WI38 (cell line): ENCODE data around the gene MTCL1.

Source experiments
- H3K4me3 ChIP-seq: 2 replicates; pipeline ENCODE4 v1.5.1; 2011; ENCODE audit warnings: low read depth, mild to moderate bottlenecking, control low read depth, low read length
- CTCF ChIP-seq: IDR thresholded peaks from 2 replicates; pipeline ENCODE4 v1.5.1; 2012; ENCODE audit warnings: low read depth, mild to moderate bottlenecking, control low read depth, low read length

The MTCL1 gene

GRCh38 chr18:8673256-8674209 is 31.8 kb upstream of the MTCL1 start:
- no peak overlapping the region for H3K4me3 ChIP-seq
- no peak for TF ChIP-seq CTCF

- no peak for TF ChIP-seq CTCF
Measured at GRCh38 chr18:8675057-8675456, 30.3 kb upstream of the MTCL1 start.

GRCh38 chr18:8681196-8681595 is 24.2 kb upstream of the MTCL1 start:
- no peak for TF ChIP-seq CTCF
- no peak overlapping the region for H3K4me3 ChIP-seq

More at GRCh38 chr18:8675057-8675456, 30.3 kb upstream of the MTCL1 start:
- H3K4me3 ChIP-seq, result no peak overlapping the region

GRCh38 chr18:8684577-8684976 is 20.8 kb upstream of the MTCL1 start:
- no peak for TF ChIP-seq CTCF
- no peak overlapping the region for H3K4me3 ChIP-seq

GRCh38 chr18:8685141-8685913 is 20.0 kb upstream of the MTCL1 start:
- H3K4me3 ChIP-seq, result no peak overlapping the region
- TF ChIP-seq CTCF, result no peak

- TF ChIP-seq CTCF, result no peak
- no peak overlapping the region for H3K4me3 ChIP-seq
Measured at GRCh38 chr18:8685914-8686216, 19.5 kb upstream of the MTCL1 start.

GRCh38 chr18:8686611-8687010 is 18.7 kb upstream of the MTCL1 start:
- no peak for TF ChIP-seq CTCF
- no peak overlapping the region for H3K4me3 ChIP-seq
